ENCODE data around the gene ATP8A2. TPM values are rescaled to one million over a fixed set of nuclear protein-coding genes. Genes with fewer than 3 reads are reported as not detected.

The ATP8A2 gene
- total and polyA plus RNA-seq, 2 of the 8 experiments (the other 6 are each of a cell fraction or from before 2014, with no cell fraction given): 2.4 to 8.3 TPM

- Histone ChIP-seq H3K27me3 (replicated peaks in 1 of 4; ENCODE audit: control insufficient read depth in 3 of 4, extremely low read depth in 1 of 4, insufficient read depth in 3 of 4, low read length in 3 of 4) (no peaks in the 10 kb centered on the region), H3K56ac (replicated peaks; ENCODE audit: insufficient read length, low read depth, low read length) (no peak overlapping the region), H3K4me1 (replicated peaks in 1 of 4; ENCODE audit: control insufficient read depth in 3 of 4, insufficient read depth in 4 of 4, low read length in 3 of 4) (peaks cover 0 to 9% (median 5%) of the 10 kb centered on the region in 4 experiments; a peak in 5 of 7 replicates), H3K79me1 (ENCODE audit: low read depth, low read length) (no peaks in the 10 kb centered on the region), H2BK120ac (replicated peaks; ENCODE audit: low read depth, low read length) (no peak overlapping the region), H2AK5ac (ENCODE audit: low read depth, low read length) (no peak overlapping the region), H3K9ac (replicated peaks in 1 of 4; ENCODE audit: extremely low read depth in 1 of 4, low read depth in 3 of 4, low read length in 3 of 4) (no peak overlapping the region), H3K36me3 (ENCODE audit: control insufficient read depth in 2 of 4, insufficient read depth in 4 of 4, low read length in 3 of 4) (0 out of 8 replicates have a peak, but pooled peaks cover 0 to 2% (median 0%) of the 10 kb centered on the region in 4 experiments), H4K8ac (ENCODE audit: extremely low read depth, insufficient read depth, low read length) (no peak overlapping the region), H3K14ac (ENCODE audit: insufficient read length) (no peak overlapping the region), H3K4ac (replicated peaks; ENCODE audit: insufficient read length, low read depth, low read length) (no peak overlapping the region), H3K23me2 (ENCODE audit: low read depth, low read length) (no peaks in the 10 kb centered on the region), H3K27ac (ENCODE audit: low read depth, low read length) (no peak overlapping the region), H4K20me1 (replicated peaks in 1 of 2; ENCODE audit: control insufficient read depth in 1 of 2, insufficient read depth in 2 of 2, low read length in 2 of 2) (no peaks in the 10 kb centered on the region), H2BK15ac (ENCODE audit: low read length) (no peak overlapping the region), H3K4me2 (ENCODE audit: insufficient read depth in 1 of 2, low read depth in 2 of 2, low read length in 2 of 2) (no peak overlapping the region), H2BK12ac (ENCODE audit: low read depth, low read length) (no peak overlapping the region), H2AFZ (ENCODE audit: low read length) (0 out of 2 replicates have a peak overlapping the region, but pooled peaks have one; percentile 1), H4K91ac (replicated peaks; ENCODE audit: insufficient read length, low read length) (no peak overlapping the region), H3K4me3 (ENCODE audit: extremely low read depth in 1 of 4, insufficient read depth in 2 of 4, low read depth in 3 of 4, low read length in 4 of 4) (no peak overlapping the region), H3K18ac (ENCODE audit: extremely low read depth, low read length) (no peak overlapping the region), H3K23ac (ENCODE audit: insufficient read length) (no peak overlapping the region), H3K9me3 (ENCODE audit: insufficient read depth in 2 of 2, low read depth in 1 of 2, low read length in 1 of 2) (peaks cover 5 to 6% of the 10 kb centered on the region in 2 experiments; a peak in 3 of 4 replicates), H2BK5ac (ENCODE audit: low read depth, low read length) (no peak overlapping the region), H2BK20ac (ENCODE audit: low read length) (no peak overlapping the region), H4K5ac (ENCODE audit: insufficient read length, low read depth, low read length) (no peak overlapping the region), H3K79me2 (ENCODE audit: control insufficient read depth in 1 of 2, insufficient read depth in 2 of 2, low read length in 2 of 2) (no peaks in the 10 kb centered on the region)
- CTCF ChIA-PET (ENCODE audit: partially characterized antibody): interaction anchor here (1.1 to 9.2 kb wide), 3 partner anchors 8 to 456 kb away, joined by 3 to 53 read pairs (median 7); no protein-coding TSS in a partner anchor
- FAIRE-seq (no peak), DNase-seq (ENCODE audit: low read depth in 1 of 2, low spot score in 2 of 2) (no peak)
- POLR2A ChIA-PET (ENCODE audit: partially characterized antibody): interaction anchor here (1.8 kb wide), 1 partner anchor 21 kb away, joined by 6 read pairs; the partner anchor contains the start of gene SHISA2
- TF ChIP-seq SAP30 (IDR thresholded peaks at IDR 0.05; ENCODE audit: insufficient read depth, insufficient replicate concordance, low read length) (no peak), CBX5 (IDR thresholded peaks at IDR 0.05; ENCODE audit: low read depth, low read length) (no peak)
- WGBS, 2 experiments (ENCODE audit: extremely low coverage in 1 of 2, insufficient coverage in 1 of 2, insufficient read length in 1 of 2, insufficient replicate concordance in 2 of 2, low coverage in 1 of 2, low lambda C conversion rate in 2 of 2, missing lambda C conversion rate in 1 of 2): 88% methylated on average over 4 of the region's 4 CpGs; no CpG with 5 or more reads in 1 of the 2 experiments
These were observed 658.6 kb downstream of the ATP8A2 start for GRCh38 chr13:26030331-26030730.

Data from H1 (cell line).